ACHN (cell line): ENCODE measurements around the gene MICOS13.
"Not testable (repeated sequence)": the region's sequence is repeated elsewhere in the genome, so short reads cannot be mapped to it uniquely, and the experiment has no call there.

Source experiments
- DNase-seq: peaks from one replicate; pipeline ENCODE4 v3.0.0-alpha.2; 2015
- in situ Hi-C: cut with HindIII; loops from 2 replicates; pipeline ENCODE4 v1.10.0; 2017; ENCODE audit warnings: low sequenced_read_pairs, low pct_ligation_motif_present, low pct_unique_long_range_greater_than_20kb

The MICOS13 gene

DNA sequence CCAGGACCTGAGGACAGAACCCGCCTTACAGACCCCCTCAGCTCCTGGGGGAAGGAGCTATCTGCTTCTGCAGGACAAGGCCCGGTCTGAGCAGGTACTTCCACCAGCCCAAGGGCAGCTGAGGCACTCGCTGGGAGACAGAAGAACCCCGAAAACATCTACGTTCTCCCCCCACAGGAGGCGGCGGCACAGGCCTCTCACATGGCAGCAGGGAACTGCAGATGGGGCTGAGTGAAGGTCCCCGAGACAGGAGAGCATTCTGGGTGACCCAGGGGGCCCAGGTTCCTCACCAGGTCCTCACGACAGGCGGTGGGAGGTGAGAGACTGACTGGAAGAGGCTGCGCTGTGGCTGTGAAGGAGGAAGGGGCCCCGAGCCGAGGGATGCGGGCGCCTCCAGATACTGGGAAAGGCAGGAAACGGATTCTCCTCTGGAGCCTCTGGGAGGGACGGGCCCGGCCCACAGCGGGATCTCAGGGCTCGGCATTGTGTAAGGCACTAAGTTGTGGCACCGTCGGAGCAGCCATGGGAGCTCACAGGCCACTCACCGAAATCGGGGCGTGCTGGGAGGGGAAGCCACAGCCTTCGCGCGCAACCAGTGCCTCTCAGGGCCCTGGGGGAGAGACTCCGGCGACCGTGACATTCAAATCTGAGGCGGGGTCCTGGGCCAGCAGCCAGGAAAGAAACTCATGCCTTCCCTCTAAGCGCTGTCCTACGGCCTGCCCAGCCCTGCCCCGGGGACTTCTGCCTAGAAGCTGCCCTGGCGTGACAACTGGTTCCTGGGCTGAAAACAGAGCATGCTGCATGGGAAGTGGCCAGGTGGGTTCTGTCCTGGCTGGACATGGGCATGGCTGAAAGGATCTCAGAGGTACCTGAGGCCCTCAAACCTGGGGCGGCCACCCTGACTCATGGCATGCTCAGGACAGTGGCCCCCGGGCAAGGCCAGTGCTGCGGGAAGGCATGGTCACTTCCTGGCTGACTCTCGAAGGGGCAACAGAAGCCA is 23.8 kb upstream of the MICOS13 start:
- in situ Hi-C loops, result no loop called here
- no peak for DNase-seq

- in situ Hi-C loops, DNase-seq: not testable (repeated sequence)
These were observed 21.7 kb upstream of the MICOS13 start for GRCh38 chr19:5702053-5702410.

DNA sequence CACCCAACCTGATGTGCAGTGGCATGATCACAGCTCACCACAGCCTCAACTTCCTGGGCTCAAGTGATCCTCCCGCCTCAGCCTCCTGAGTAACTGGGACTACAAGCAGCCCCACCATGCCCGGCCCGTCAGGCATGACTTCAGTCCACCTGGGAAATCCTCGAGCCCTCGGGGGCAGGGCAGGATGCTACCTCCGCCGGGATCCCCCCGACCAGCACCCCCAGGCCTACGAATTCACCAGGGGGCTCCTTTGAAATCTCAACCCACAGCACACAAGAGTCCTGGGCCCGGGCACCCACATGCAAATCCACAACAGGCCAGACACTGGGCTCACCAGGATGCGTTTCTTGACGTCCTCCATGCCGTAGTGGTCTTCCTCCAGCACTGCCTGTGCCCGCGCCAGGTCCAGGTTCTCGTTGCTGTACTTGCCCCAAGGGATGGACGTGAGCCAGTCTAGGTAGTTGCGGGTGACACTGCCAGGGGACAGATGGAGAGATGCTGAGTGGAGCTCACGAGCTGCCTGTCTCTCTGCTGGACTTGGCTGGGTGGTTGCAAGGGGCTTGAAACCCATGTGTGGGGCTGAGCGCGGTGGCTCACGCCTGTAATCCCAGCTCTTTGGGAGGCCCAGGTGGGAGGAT is 20.3 kb upstream of the MICOS13 start:
- DNase-seq, result no peak
- in situ Hi-C loops, result no loop called here

GRCh38 chr19:5698635-5699422 is 18.5 kb upstream of the MICOS13 start:
- in situ Hi-C loops, result no loop called here
- DNase-seq, result no peak

DNA sequence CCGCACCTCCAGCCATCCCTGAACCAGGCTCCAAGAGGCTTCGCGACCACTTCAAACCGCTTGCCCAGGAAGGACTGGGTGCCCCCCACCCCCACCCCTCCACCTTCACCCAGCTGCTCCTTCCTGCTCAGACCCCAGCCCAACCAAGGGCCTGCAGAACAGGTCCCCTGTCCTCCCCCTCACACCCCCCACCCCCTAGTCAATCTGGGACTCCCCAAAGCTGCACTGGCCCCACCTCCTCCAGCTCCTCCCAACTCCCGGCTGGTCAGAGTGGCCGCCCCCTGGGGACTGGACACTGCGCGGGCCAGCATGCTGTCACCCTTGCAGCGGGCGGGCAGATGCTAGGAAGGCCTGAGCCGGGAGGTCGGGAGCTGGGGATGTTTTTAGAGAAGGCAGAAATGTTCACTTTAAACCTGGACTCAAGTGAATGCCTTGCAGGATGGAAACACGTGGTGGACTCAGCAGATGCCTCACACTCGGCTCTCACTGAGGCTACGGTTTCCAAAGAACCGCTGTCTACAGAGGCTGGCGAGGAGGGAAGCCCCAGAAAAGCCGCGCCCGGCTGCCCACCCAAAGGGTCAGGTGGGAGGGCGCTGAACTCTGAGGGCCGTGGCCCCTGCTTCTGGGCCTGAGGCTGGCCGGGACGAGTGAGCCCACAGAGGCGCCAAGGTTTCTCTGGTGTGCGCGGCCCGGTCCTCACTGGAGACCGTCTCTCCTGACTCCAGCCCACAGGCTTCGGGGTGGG is 17.7 kb upstream of the MICOS13 start:
- no peak for DNase-seq
- in situ Hi-C loops, result no loop called here

DNA sequence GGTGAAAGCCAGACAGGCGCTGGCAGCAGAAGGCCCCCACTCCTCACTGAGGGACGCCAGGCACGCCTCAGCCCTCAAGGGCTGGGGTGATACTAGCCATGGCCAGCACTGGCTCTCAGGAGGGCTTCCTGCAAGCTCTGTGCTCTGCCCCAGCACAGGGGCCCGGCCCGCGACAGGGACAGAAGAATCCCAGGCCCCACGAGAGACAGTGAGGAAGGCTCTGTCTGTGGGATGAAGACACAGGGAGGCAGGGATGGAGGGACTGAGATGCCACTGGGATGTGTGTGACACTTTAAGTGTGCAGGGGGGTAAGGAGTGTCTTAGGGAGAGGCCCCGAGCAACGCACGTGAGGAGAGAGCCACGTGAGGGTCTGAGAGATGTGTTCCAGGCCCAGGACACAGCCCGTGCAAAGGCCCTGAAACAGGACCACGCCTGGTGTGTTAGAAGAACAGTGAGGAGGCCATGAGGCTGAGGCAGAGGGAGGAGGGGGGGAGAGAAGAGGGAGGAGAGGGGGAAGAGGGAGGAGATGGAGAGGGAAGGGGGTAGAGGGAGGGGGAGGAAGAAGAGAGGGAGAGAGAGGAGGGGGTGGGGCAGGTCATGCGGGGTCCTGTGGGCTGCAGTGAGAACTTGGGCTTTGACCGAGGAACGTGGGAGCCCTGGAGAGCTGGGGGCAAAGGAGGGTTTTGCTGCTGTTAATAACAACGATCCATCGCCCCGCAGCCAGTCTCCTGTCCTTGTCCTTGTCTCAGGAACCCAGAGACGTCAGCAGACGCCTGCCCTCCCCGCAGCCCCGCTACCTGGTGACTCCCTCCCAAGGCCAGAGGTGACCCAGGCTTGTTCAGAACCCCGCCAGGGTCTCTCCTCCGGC is 16.9 kb upstream of the MICOS13 start:
- in situ Hi-C loops, result no loop called here
- no peak for DNase-seq

GRCh38 chr19:5696196-5697021 is 16.1 kb upstream of the MICOS13 start:
- DNase-seq, result no peak
- in situ Hi-C loops, result no loop called here

GRCh38 chr19:5695649-5696195 is 15.4 kb upstream of the MICOS13 start:
- in situ Hi-C loops, result no loop called here
- DNase-seq, result no peak

DNA sequence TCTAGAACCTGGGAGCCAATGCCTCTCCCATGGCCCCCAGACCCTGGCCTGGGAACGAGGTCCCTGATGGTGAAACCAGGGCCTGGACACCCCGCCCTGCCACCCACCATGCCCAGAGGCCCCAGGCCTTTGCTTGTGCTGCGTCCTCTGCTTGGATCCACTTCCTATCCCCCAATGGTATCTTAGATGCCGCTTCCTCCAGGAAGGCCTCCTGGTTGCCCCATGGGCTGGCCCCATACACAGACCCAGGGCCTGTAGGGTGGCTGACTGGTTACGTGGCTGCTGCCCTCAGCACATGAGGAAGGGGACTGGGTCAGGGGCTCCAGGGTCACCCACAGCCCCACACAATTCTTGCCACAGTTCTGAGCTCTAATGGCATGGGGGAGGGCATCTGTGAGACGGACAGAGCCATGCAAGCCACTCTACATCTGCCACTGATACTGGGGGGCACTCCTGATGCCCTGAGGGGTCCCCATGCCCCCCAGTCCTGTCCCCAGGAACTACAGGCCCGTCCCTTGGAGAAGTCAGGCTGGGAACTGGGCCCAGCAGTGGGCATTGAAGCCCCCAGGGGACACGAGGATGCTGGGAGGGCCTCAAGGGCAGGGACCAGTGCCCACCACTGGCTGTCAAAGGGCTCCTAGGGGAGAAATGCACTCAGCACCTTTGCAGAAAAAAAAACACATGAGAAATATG is 14.8 kb upstream of the MICOS13 start:
- DNase-seq, result no peak
- in situ Hi-C loops, result no loop called here

- in situ Hi-C loops, result no loop called here
- no peak for DNase-seq
These were observed 14.0 kb upstream of the MICOS13 start for GRCh38 chr19:5694167-5694955.

- in situ Hi-C loops, result no loop called here
- no peak for DNase-seq
These were observed 13.2 kb upstream of the MICOS13 start for GRCh38 chr19:5693195-5694166.

GRCh38 chr19:5692723-5693194 is 12.4 kb upstream of the MICOS13 start:
- in situ Hi-C loops, result no loop called here
- DNase-seq, result no peak

DNA sequence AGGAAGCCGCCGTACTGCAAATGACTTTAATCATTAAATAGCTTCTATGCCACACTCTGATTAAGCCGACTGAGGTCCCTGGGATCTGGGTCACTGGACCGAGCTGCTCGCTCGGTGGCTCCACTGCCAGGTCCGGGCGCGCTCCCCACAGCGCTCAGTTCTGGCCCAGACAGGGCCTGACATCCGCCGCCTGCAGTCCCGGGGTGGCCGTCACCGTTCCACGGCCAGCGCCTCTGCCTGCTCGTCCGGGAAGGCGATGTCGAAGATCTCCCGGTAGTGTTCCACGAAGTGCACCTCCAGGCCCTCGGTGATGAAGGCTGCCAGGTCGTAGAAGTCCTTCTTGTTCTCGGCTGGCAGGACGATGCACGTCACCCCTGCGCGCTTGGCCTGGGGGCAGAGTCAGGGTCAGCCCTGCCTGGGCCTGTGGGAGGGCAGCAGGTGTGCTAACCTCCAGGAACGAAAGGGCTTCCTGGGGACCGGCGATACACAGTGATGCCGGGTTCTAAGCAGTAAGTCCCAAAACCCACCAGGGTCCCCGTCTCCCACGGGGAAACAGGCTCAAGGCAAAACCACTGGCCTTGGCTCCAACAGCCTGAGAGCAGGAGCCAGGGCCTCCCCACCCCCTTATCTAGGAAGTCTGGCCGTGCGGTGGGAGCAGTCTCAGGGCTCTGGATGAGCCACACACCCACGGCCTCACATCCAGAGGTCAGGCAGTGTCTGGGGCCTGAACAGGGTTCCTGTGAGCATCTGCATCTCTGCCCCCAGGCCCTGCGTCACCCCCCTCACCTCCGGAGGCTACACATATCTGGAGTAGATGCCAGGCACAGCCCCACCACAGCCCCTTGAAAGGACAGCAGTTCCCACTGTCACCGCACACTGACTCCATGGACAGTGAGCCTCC is 11.8 kb upstream of the MICOS13 start:
- no peak for DNase-seq
- in situ Hi-C loops, result no loop called here
